ENCODE measurements around the gene KCNIP1.

Gene KCNIP1

GRCh38 chr5:170632985-170633234, 129.1 kb downstream of the KCNIP1 start:
- TF ChIP-seq EZH2phosphoT487 (conservative IDR thresholded peaks at IDR 0.05; ENCODE audit: low read length) (no peak), CTCF (IDR thresholded peaks at IDR 0.05; ENCODE audit: insufficient read depth, low read length, poor library complexity, severe bottlenecking) (peak; percentile 97)
- no peak overlapping the region for H3K9ac ChIP-seq (ENCODE audit: low read length)

GRCh38 chr5:170633235-170634081, 129.6 kb downstream of the KCNIP1 start:
- no peaks in the 10 kb centered on the region for H3F3A ChIP-seq (ENCODE audit: insufficient read depth)
- no peak for TF ChIP-seq CTCF (IDR thresholded peaks at IDR 0.05; ENCODE audit: insufficient read depth, low read length, poor library complexity, severe bottlenecking)
- no peak for TF ChIP-seq EZH2phosphoT487 (conservative IDR thresholded peaks at IDR 0.05; ENCODE audit: low read length)
- H3K79me2 ChIP-seq (ENCODE audit: insufficient read depth, low read length): no peaks in the 10 kb centered on the region
- H3K4me2 ChIP-seq (ENCODE audit: low read depth, low read length, poor library complexity, severe bottlenecking): peak overlapping the region; percentile 18
- H3K9me2 ChIP-seq (replicated peaks; ENCODE audit: insufficient read depth, low read length): no peaks in the 10 kb centered on the region
- no peaks in the 10 kb centered on the region for H3K36me3 ChIP-seq (ENCODE audit: low read length)
- H2AFZ ChIP-seq (ENCODE audit: low read depth, low read length, severe bottlenecking): no peak overlapping the region
- H3K9me3 ChIP-seq (ENCODE audit: insufficient read depth, low read length): no peaks in the 10 kb centered on the region
- no peaks in the 10 kb centered on the region for H4K20me1 ChIP-seq (ENCODE audit: low read depth, low read length)
- H3K27me3 ChIP-seq (ENCODE audit: low read length): no peaks in the 10 kb centered on the region
- no peak overlapping the region for H3K27ac ChIP-seq (ENCODE audit: low read depth, low read length)
- H3K4me3 ChIP-seq (ENCODE audit: insufficient read depth, low read length, poor library complexity, severe bottlenecking): no peak overlapping the region
- H3K9ac ChIP-seq (ENCODE audit: low read length): no peak overlapping the region

More at GRCh38 chr5:170632985-170633234, 129.1 kb downstream of the KCNIP1 start:
- Histone ChIP-seq H2AFZ (ENCODE audit: low read depth, low read length, severe bottlenecking) (no peak overlapping the region), H3K79me2 (ENCODE audit: insufficient read depth, low read length) (no peaks in the 10 kb centered on the region), H3K4me3 (ENCODE audit: insufficient read depth, low read length, poor library complexity, severe bottlenecking) (no peak overlapping the region), H3K9me3 (ENCODE audit: insufficient read depth, low read length) (no peaks in the 10 kb centered on the region), H3K36me3 (ENCODE audit: low read length) (no peaks in the 10 kb centered on the region), H3K27me3 (ENCODE audit: low read length) (no peaks in the 10 kb centered on the region), H4K20me1 (ENCODE audit: low read depth, low read length) (no peaks in the 10 kb centered on the region), H3K9me2 (replicated peaks; ENCODE audit: insufficient read depth, low read length) (no peaks in the 10 kb centered on the region), H3K27ac (ENCODE audit: low read depth, low read length) (no peak overlapping the region), H3K4me2 (ENCODE audit: low read depth, low read length, poor library complexity, severe bottlenecking) (no peak overlapping the region), H3F3A (ENCODE audit: insufficient read depth) (no peaks in the 10 kb centered on the region)

- H2AFZ ChIP-seq (ENCODE audit: low read depth, low read length, severe bottlenecking): no peak overlapping the region
- H4K20me1 ChIP-seq (ENCODE audit: low read depth, low read length): no peaks in the 10 kb centered on the region
- H3K27ac ChIP-seq (ENCODE audit: low read depth, low read length): no peak overlapping the region
- TF ChIP-seq CTCF (IDR thresholded peaks at IDR 0.05; ENCODE audit: insufficient read depth, low read length, poor library complexity, severe bottlenecking) (no peak), EZH2phosphoT487 (conservative IDR thresholded peaks at IDR 0.05; ENCODE audit: low read length) (no peak)
- H3K27me3 ChIP-seq (ENCODE audit: low read length): no peaks in the 10 kb centered on the region
- no peaks in the 10 kb centered on the region for H3K36me3 ChIP-seq (ENCODE audit: low read length)
- H3K9ac ChIP-seq (ENCODE audit: low read length): no peak overlapping the region
- no peaks in the 10 kb centered on the region for H3K79me2 ChIP-seq (ENCODE audit: insufficient read depth, low read length)
- H3K9me3 ChIP-seq (ENCODE audit: insufficient read depth, low read length): no peaks in the 10 kb centered on the region
- no peaks in the 10 kb centered on the region for H3K9me2 ChIP-seq (replicated peaks; ENCODE audit: insufficient read depth, low read length)
- no peak overlapping the region for H3K4me3 ChIP-seq (ENCODE audit: insufficient read depth, low read length, poor library complexity, severe bottlenecking)
- H3K4me2 ChIP-seq (ENCODE audit: low read depth, low read length, poor library complexity, severe bottlenecking): no peak overlapping the region
- H3F3A ChIP-seq (ENCODE audit: insufficient read depth): no peaks in the 10 kb centered on the region
Measured at GRCh38 chr5:170634256-170634990, 130.6 kb downstream of the KCNIP1 start.

Data from SU-DHL-6 (cell line).